SK-N-SH (cell line): ENCODE measurements around the gene CMA1. TPM values are rescaled to one million over a fixed set of nuclear protein-coding genes. Genes with fewer than 3 reads are reported as not detected.
"Not testable (repeated sequence)": the region's sequence is repeated elsewhere in the genome, so short reads cannot be mapped to it uniquely, and the experiment has no call there.

Experiments
- CTCF ChIA-PET: fragments of 300-600, 350-600 bp; formaldehyde crosslinking; extraction: SDS; loops from one replicate; lab custom pipeline; 2021; lab: Yijun Ruan, JAX
- POLR2A ChIA-PET: fragments of 350-600 bp; sonication (Branson Sonifier 250); formaldehyde crosslinking; extraction: SDS; loops from one replicate; lab custom pipeline; 2020; ENCODE audit warnings: antibody characterized with exemption, inconsistent platforms; lab: Yijun Ruan, JAX
- DNase-seq: peaks from one replicate; pipeline ENCODE4 v3.0.0; 2012
- H2AFZ ChIP-seq: fragments of 200-600 bp; sonication (generic); 2 replicates; pipeline ENCODE4 v1.8.1; 2016; ENCODE audit warnings: antibody characterized with exemption, mild to moderate bottlenecking, low read depth
- H3F3A ChIP-seq: fragments of 200-600 bp; sonication (generic); replicated peaks from 2 replicates; pipeline ENCODE3; 2016; ENCODE audit warnings: antibody characterized with exemption, mild to moderate bottlenecking; ENCODE audit not compliant: insufficient read depth
- H3K27ac ChIP-seq, 2 experiments: fragments of 200-500 bp in 1 of 2; fragments of 200-600 bp in 1 of 2; sonication (Bioruptor generic) in 1 of 2; sonication (generic), shearing (Covaris generic) in 1 of 2; 2 replicates each; pipeline versions ENCODE4 v1.5.1 to v1.6.1; 2014 to 2016; ENCODE audit warnings: low read depth in 2 of 2, inconsistent platforms in 1 of 2, low read length in 1 of 2, mild to moderate bottlenecking in 1 of 2, mixed read lengths in 1 of 2
- H3K27me3 ChIP-seq: fragments of 200-600 bp; sonication (generic), shearing (Covaris generic); 2 replicates; pipeline ENCODE4 v1.6.1; 2016; ENCODE audit warnings: mixed run types; ENCODE audit not compliant: insufficient read depth
- H3K36me3 ChIP-seq, 2 experiments: fragments of 200-500 bp in 1 of 2; fragments of 200-600 bp in 1 of 2; sonication (Bioruptor generic) in 1 of 2; sonication (generic) in 1 of 2; replicated peaks in 1 of 2; 2 replicates each; pipeline versions ENCODE3 to v1.5.1; 2014 to 2016; ENCODE audit warnings: low read length in 1 of 2, mild to moderate bottlenecking in 1 of 2; ENCODE audit not compliant: insufficient read depth in 2 of 2, control insufficient read depth in 1 of 2
- H3K4me1 ChIP-seq, 2 experiments: fragments of 200-500 bp in 1 of 2; fragments of 200-600 bp in 1 of 2; sonication (Bioruptor generic) in 1 of 2; sonication (generic), shearing (Covaris generic) in 1 of 2; 2 replicates each; pipeline versions ENCODE4 v1.5.1 to v1.6.1; 2014 to 2016; ENCODE audit warnings: low read depth in 1 of 2, low read length in 1 of 2, mixed run types in 1 of 2; ENCODE audit not compliant: insufficient read depth in 2 of 2, control insufficient read depth in 1 of 2
- H3K4me2 ChIP-seq: fragments of 200-600 bp; sonication (generic), shearing (Covaris generic); 2 replicates; pipeline ENCODE4 v1.6.1; 2017; ENCODE audit warnings: mixed run types
- H3K4me3 ChIP-seq, 2 experiments: fragments of 200-500 bp in 1 of 2; fragments of 200-600 bp in 1 of 2; sonication (Bioruptor generic) in 1 of 2; sonication (generic), shearing (Covaris generic) in 1 of 2; 2 replicates each; pipeline versions ENCODE4 v1.5.1 to v1.8.1; 2014 to 2016; ENCODE audit warnings: low read depth in 2 of 2, inconsistent platforms in 1 of 2, low read length in 1 of 2, mild to moderate bottlenecking in 1 of 2, mixed read lengths in 1 of 2, moderate library complexity in 1 of 2
- H3K79me2 ChIP-seq: fragments of 200-600 bp; sonication (generic); 2 replicates; pipeline ENCODE4 v1.8.1; 2017; ENCODE audit warnings: mild to moderate bottlenecking; ENCODE audit not compliant: insufficient read depth
- H3K9ac ChIP-seq: fragments of 200-600 bp; sonication (generic); 2 replicates; pipeline ENCODE4 v1.6.1; 2017; ENCODE audit warnings: mixed run types
- H3K9me2 ChIP-seq: fragments of 200-600 bp; sonication (generic); 2 replicates; pipeline ENCODE4 v1.6.1; 2017; ENCODE audit warnings: mixed run types
- H3K9me3 ChIP-seq: fragments of 200-600 bp; sonication (generic); 2 replicates; pipeline ENCODE4 v1.6.1; 2017; ENCODE audit warnings: mixed run types, mild to moderate bottlenecking, moderate library complexity
- H4K20me1 ChIP-seq: fragments of 200-600 bp; sonication (generic); 2 replicates; pipeline ENCODE4 v1.6.1; 2017; ENCODE audit warnings: mild to moderate bottlenecking, mixed run types; ENCODE audit not compliant: insufficient read depth
- CHD2 ChIP-seq: fragments of 150-350 bp; IDR thresholded peaks from 2 replicates; pipeline ENCODE4 v1.6.1; 2018; ENCODE audit warnings: low read length; ENCODE audit not compliant: partially characterized antibody
- GABPA ChIP-seq: IDR thresholded peaks from 2 replicates; pipeline ENCODE4 v1.4.0; 2012; ENCODE audit warnings: low read depth, mild to moderate bottlenecking
- GATA2 ChIP-seq: sonication (generic); formaldehyde crosslinking; IDR thresholded peaks from 2 replicates; pipeline ENCODE4 v1.5.0; 2020; ENCODE audit warnings: mild to moderate bottlenecking, missing genetic modification reagents
- JUND ChIP-seq: IDR thresholded peaks from 2 replicates; pipeline ENCODE4 v1.4.0; 2012
- MEF2A ChIP-seq: IDR thresholded peaks from 2 replicates; pipeline ENCODE4 v1.4.0; 2012; ENCODE audit warnings: low read depth, borderline replicate concordance
- POLR2AphosphoS5 ChIP-seq: IDR thresholded peaks from 2 replicates; pipeline ENCODE4 v1.6.1; 2012; ENCODE audit warnings: low read depth, low read length
- RAD21 ChIP-seq: IDR thresholded peaks from 2 replicates; pipeline ENCODE4 v1.6.1; 2012; ENCODE audit warnings: mild to moderate bottlenecking, low read length
- RXRA ChIP-seq: IDR thresholded peaks from 2 replicates; pipeline ENCODE4 v1.4.0; 2012; ENCODE audit warnings: low read depth, mild to moderate bottlenecking, borderline replicate concordance
- TEAD4 ChIP-seq: IDR thresholded peaks from 2 replicates; pipeline ENCODE4 v1.4.0; 2012; ENCODE audit warnings: mild to moderate bottlenecking, borderline replicate concordance; ENCODE audit not compliant: insufficient read depth
- USF2 ChIP-seq: fragments of 150-350 bp; IDR thresholded peaks from 2 replicates; pipeline ENCODE4 v1.6.1; 2017; ENCODE audit warnings: antibody characterized with exemption, low read length, low read depth, borderline replicate concordance
- ZBTB33 ChIP-seq: IDR thresholded peaks from 2 replicates; pipeline ENCODE4 v1.4.0; 2012; ENCODE audit warnings: low read depth, borderline replicate concordance
- WGBS: methylation state at CpG from one replicate; pipeline ENCODE4 v1.1.6; 2017; ENCODE audit warnings: low lambda C conversion rate; 5-methylcytosine and 5-hydroxymethylcytosine counted together
- polyA plus RNA-seq, 3 experiments: library from polyadenylated mRNA; depleted of rRNA; stranded (reverse); fragments of >200 nt; gene quantifications; 2 replicates each; pipeline ENCODE4 v1.2.3, GENCODE V29; 2012
- TF ChIP-seq, protein P1 (sequence below): IDR thresholded peaks from 2 replicates; pipeline ENCODE4; 2012
- TF ChIP-seq, protein P2 (sequence below): IDR thresholded peaks from 2 replicates; pipeline ENCODE4 v1.6.1; 2012; ENCODE audit warnings: mild to moderate bottlenecking, low read depth, low read length, moderate library complexity

Gene CMA1
- polyA plus RNA-seq, 1 of the 3 experiments (the other 2 are of a cell fraction) = not detected

- H3K9me2 ChIP-seq, POLR2A ChIA-PET, H3K27ac ChIP-seq, H3K9ac ChIP-seq, H3K27me3 ChIP-seq, H3K9me3 ChIP-seq, H2AFZ ChIP-seq, H3K4me1 ChIP-seq, H4K20me1 ChIP-seq, H3F3A ChIP-seq, DNase-seq, H3K4me2 ChIP-seq, H3K36me3 ChIP-seq, H3K4me3 ChIP-seq, H3K79me2 ChIP-seq: not testable (repeated sequence)
- 1% methylated on average over 19 of the region's 19 CpGs for WGBS
- CTCF ChIA-PET = interaction anchor here (1.3 kb wide), 1 partner anchor 10 kb away, joined by 5 read pairs; no protein-coding TSS in a partner anchor
Measured at GRCh38 chr14:24491586-24492408, 16.3 kb downstream of the CMA1 start.

DNA sequence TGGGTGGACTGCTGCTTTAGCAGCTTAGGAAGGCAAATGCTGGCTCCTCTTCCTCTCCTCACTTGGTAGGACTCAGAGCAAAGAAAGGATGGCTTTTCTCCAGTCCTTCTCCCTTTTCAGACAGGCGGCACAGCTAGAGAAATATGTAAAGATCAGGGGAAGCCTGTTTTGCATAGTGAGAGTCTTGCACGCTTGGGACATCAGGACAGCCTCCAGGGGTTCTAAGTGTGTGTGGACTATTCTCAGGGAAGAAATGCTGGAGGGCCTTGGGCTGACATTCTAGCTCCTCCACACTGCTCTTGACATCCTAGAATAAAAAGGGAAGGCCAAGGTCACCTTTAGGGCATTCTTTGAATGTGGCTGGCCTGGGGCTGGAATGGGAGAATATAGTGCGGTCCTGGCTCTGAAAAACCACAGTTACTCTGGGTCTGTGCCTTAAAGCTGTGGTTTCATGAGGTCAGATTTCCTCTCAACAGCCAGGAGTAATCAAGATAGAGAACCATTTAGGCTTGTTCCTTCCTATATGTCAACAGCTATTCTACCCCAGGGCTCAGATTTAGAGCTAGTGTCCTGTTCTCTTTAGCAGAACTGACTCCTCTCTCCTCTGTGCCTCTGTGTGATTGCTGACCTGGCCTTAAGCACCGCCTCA lies 24.3 kb downstream of the CMA1 start:
- POLR2A ChIA-PET = no interaction called here
- Histone ChIP-seq H3K4me3 (no peak overlapping the region), H3K9ac (no peak overlapping the region), H3K4me1 (no peaks in the 10 kb centered on the region; a peak in 1 of 4 replicates), H3K9me3 (no peaks in the 10 kb centered on the region), H3K79me2 (no peaks in the 10 kb centered on the region), H3F3A (no peaks in the 10 kb centered on the region), H3K9me2 (no peaks in the 10 kb centered on the region), H3K36me3 (no peaks in the 10 kb centered on the region), H3K4me2 (no peak overlapping the region), H2AFZ (no peak overlapping the region; the same call in 1 of the 2 replicates), H4K20me1 (no peaks in the 10 kb centered on the region), H3K27ac (no peak overlapping the region), H3K27me3 (no peaks in the 10 kb centered on the region)
- 34% methylated on average over 4 of the region's 4 CpGs for WGBS
- TF ChIP-seq MEF2A = no peak
- TF ChIP-seq, protein P1, sequence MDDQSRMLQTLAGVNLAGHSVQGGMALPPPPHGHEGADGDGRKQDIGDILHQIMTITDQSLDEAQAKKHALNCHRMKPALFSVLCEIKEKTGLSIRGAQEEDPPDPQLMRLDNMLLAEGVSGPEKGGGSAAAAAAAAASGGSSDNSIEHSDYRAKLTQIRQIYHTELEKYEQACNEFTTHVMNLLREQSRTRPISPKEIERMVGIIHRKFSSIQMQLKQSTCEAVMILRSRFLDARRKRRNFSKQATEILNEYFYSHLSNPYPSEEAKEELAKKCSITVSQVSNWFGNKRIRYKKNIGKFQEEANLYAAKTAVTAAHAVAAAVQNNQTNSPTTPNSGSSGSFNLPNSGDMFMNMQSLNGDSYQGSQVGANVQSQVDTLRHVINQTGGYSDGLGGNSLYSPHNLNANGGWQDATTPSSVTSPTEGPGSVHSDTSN = no peak
- no peak for TF ChIP-seq GATA2 (CRISPR knock-in tag)
- TF ChIP-seq RXRA = no peak
- TF ChIP-seq POLR2AphosphoS5 = no peak
- no peak for TF ChIP-seq GABPA
- TF ChIP-seq USF2 = no peak
- no peak for TF ChIP-seq RAD21
- no peak for TF ChIP-seq ZBTB33
- TF ChIP-seq JUND = no peak
- TF ChIP-seq TEAD4 = no peak
- no peak for TF ChIP-seq CHD2
- TF ChIP-seq, protein P2, sequence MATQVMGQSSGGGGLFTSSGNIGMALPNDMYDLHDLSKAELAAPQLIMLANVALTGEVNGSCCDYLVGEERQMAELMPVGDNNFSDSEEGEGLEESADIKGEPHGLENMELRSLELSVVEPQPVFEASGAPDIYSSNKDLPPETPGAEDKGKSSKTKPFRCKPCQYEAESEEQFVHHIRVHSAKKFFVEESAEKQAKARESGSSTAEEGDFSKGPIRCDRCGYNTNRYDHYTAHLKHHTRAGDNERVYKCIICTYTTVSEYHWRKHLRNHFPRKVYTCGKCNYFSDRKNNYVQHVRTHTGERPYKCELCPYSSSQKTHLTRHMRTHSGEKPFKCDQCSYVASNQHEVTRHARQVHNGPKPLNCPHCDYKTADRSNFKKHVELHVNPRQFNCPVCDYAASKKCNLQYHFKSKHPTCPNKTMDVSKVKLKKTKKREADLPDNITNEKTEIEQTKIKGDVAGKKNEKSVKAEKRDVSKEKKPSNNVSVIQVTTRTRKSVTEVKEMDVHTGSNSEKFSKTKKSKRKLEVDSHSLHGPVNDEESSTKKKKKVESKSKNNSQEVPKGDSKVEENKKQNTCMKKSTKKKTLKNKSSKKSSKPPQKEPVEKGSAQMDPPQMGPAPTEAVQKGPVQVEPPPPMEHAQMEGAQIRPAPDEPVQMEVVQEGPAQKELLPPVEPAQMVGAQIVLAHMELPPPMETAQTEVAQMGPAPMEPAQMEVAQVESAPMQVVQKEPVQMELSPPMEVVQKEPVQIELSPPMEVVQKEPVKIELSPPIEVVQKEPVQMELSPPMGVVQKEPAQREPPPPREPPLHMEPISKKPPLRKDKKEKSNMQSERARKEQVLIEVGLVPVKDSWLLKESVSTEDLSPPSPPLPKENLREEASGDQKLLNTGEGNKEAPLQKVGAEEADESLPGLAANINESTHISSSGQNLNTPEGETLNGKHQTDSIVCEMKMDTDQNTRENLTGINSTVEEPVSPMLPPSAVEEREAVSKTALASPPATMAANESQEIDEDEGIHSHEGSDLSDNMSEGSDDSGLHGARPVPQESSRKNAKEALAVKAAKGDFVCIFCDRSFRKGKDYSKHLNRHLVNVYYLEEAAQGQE = no peak
- DNase-seq = no peak
- CTCF ChIA-PET = interaction anchor here (1.4 to 1.7 kb wide), 3 partner anchors 10 to 198 kb away, joined by 3 to 4 read pairs (median 3); no protein-coding TSS in a partner anchor
